ENCODE results near the gene SLITRK3. TPM values are rescaled to one million over a fixed set of nuclear protein-coding genes. Genes with fewer than 3 reads are reported as not detected.
A peak's percentile ranks its signal among the peaks of the same experiment; 100 is the strongest.

Gene SLITRK3, protein sequence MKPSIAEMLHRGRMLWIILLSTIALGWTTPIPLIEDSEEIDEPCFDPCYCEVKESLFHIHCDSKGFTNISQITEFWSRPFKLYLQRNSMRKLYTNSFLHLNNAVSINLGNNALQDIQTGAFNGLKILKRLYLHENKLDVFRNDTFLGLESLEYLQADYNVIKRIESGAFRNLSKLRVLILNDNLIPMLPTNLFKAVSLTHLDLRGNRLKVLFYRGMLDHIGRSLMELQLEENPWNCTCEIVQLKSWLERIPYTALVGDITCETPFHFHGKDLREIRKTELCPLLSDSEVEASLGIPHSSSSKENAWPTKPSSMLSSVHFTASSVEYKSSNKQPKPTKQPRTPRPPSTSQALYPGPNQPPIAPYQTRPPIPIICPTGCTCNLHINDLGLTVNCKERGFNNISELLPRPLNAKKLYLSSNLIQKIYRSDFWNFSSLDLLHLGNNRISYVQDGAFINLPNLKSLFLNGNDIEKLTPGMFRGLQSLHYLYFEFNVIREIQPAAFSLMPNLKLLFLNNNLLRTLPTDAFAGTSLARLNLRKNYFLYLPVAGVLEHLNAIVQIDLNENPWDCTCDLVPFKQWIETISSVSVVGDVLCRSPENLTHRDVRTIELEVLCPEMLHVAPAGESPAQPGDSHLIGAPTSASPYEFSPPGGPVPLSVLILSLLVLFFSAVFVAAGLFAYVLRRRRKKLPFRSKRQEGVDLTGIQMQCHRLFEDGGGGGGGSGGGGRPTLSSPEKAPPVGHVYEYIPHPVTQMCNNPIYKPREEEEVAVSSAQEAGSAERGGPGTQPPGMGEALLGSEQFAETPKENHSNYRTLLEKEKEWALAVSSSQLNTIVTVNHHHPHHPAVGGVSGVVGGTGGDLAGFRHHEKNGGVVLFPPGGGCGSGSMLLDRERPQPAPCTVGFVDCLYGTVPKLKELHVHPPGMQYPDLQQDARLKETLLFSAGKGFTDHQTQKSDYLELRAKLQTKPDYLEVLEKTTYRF
- not detected for total RNA-seq
- polyA plus RNA-seq: not detected
- total RNA-seq: 0 reads per million in 6 experiments

DNA sequence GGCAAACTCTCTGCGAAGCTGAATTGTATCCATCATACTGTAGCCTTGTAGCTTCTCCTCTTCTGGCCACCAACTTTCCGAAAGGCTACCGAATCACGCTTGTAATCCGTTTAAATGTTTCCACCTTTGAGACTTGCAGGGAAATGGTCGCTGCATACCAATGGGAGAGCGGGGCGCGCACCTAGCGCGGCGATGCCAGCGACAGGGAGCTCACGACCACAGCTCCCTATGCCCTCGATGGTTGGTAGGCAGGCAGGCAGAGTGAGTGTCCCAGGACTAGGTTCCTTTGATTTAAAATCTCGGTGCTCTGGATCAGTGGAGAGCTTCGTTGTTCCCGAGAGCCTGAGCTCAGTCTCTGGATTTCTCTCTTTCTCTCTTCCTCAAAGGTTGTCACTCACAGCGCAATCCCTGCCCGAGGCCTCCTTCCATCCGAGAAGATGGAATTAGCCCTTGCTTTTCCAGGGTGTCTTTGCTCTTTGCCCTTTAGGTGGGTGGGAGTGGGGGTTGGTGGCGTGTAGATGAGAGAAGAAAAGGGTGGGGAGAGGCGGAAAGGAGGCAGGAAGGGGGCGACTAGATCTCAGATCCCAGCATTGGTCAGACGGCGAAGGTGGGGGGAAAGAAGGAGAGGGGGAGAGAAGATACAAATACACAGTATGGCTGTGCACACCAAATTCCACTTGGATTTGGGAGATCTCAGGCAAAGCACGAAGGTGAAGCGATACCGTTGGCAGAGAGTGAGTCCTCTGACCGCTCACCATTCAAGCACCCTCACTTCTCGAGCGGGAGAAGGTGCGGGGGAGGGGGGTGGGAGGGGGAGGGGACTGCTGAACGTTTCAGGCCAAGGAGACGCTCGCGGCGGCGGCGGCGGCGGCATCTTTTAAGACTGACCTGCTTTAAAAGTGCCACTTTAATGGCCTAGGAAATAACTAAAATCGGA is at the start of gene SLITRK3:
SLITRK3 (minus strand) TSS at position 745 of the 937 bp plus-strand sequence. CDS start 5,554 bp downstream, outside the sequence.
- Mint-ChIP-seq H3K4me1 (peaks cover 8 to 33% (median 21%) of the 10 kb centered on the region in 4 donors), H3K36me3 (peaks cover 2 to 6% (median 5%) of the 10 kb centered on the region in 3 donors), H3K4me3 (peak within 1 kb of the TSS; percentile 55 to 92 (median 74)), H3K27ac (peak within 1 kb of the TSS in 1 of 10 donors; percentile 46), H3K9me3 (peaks cover 0 to 10% (median 0%) of the 10 kb centered on the region in 9 donors), H3K27me3 (peaks cover 39 to 74% (median 57%) of the 10 kb centered on the region in 5 donors)
- DNase-seq (no peak), ATAC-seq (no peak)
- POLR2A ChIA-PET: no interaction called here

DNA sequence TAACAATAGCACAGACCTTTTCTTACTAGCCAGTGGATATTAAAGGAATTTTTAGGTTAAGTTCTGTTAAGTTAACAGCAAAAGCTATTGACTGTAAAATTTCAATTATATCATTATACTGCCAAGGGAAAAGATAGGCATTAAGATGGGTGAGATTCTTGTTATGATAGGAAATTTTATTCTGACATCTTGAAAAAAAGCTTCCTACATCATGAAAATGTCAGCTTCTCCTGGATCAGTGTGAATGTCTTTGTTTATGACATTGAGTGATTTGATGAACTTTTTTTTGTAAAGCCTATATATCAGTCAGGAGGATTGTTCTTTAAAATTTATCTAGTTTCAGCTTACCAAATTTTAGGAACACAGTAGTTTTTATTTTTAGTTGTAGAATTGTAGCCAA is 47.4 kb upstream of the SLITRK3 start:
- POLR2A ChIA-PET: no interaction called here
- Mint-ChIP-seq H3K27ac (no peak overlapping the region), H3K4me3 (no peak overlapping the region), H3K36me3 (no peaks in the 10 kb centered on the region), H3K27me3 (no peaks in the 10 kb centered on the region), H3K9me3 (peaks cover 0 to 16% (median 2%) of the 10 kb centered on the region in 9 donors), H3K4me1 (no peaks in the 10 kb centered on the region)
- DNase-seq (no peak), ATAC-seq (no peak)

DNA sequence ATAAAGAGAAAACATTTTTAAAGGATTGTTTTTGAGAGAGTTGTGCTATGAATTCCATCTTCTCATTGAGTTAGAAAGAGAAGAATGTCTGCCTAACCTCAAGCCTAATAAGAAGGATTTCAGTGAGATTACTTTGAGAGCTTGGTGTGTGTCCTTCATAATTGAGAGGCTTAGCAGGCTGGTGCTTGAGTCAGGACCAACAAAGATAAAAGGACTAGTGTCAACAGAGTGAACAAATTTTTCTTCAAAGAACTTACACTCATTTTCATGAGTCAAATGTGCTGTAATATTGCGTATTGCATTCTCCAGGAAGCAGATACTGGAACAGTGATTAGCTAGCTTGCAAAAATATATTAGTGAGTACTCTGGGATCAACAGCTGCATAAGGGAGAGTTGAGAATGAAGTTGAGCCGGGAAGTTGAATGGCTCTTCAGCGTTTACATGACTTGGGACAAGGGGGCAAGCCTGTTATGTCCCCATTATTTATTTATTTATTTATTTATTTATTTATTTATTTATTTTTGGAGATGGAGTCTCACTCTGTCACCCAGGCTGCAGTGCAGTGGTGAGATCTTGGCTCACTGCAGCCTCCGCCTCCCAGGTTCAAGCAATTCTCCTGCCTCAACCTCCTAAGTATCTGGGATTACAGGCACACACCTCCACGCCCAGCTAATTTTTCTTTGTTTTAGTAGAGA is 37.5 kb upstream of the SLITRK3 start:
- no peaks in the 10 kb centered on the region for H3K27me3 Mint-ChIP-seq
- ATAC-seq (no peak), DNase-seq (no peak)
- no peaks in the 10 kb centered on the region for H3K36me3 Mint-ChIP-seq
- no peak overlapping the region for H3K4me3 Mint-ChIP-seq
- no peak overlapping the region for H3K27ac Mint-ChIP-seq
- POLR2A ChIA-PET: no interaction called here
- H3K4me1 Mint-ChIP-seq: no peaks in the 10 kb centered on the region
- H3K9me3 Mint-ChIP-seq: peaks cover 0 to 4% (median 0%) of the 10 kb centered on the region in 9 donors

DNA sequence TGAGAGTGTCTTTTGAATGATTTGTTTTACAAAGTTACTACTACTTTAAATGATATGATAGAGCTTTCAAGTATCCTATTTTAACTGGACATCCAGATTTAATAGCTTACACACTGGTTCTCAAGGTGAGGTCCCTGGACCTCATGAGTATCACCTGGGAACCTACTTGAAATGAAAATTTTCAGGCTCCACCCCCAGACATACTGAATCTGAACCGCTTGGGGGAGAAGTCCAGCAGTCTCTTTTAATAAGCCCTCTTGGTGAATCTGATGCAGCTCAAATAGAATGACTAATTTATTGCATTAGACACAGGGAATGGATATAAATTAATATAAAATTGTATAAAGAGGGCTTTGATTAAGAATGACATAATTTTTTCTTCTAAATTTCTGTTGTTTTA is 29.4 kb upstream of the SLITRK3 start:
- no peak overlapping the region for H3K27ac Mint-ChIP-seq
- ATAC-seq (no peak), DNase-seq (no peak)
- H3K36me3 Mint-ChIP-seq: no peaks in the 10 kb centered on the region
- no peak overlapping the region for H3K4me3 Mint-ChIP-seq
- H3K9me3 Mint-ChIP-seq: peaks cover 0 to 9% (median 2%) of the 10 kb centered on the region in 9 donors
- no peaks in the 10 kb centered on the region for H3K4me1 Mint-ChIP-seq
- H3K27me3 Mint-ChIP-seq: peaks cover 0 to 2% (median 0%) of the 10 kb centered on the region in 5 donors
- POLR2A ChIA-PET: no interaction called here

DNA sequence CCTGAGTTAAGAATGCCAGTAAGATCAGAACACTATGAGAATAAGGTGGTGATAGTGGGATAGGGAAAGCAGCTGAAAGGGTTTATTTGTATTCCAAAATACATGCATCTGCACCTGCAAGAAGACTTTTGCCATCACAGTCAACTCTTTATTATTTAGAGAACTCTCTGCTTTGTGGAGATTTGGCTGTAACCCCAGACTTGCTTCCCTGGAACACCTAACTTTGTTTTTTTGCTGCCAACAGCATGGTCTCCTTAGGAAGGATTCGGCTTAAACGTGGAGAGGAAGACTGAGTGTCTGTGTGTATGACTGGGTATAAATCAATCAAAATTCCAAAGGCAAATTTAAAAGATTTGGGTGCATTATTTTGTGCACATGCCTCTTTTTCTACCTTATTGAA is 21.6 kb upstream of the SLITRK3 start:
- POLR2A ChIA-PET: no interaction called here
- no peak overlapping the region for H3K27ac Mint-ChIP-seq
- no peaks in the 10 kb centered on the region for H3K36me3 Mint-ChIP-seq
- no peak for ATAC-seq
- H3K9me3 Mint-ChIP-seq: peaks cover 0 to 9% (median 0%) of the 10 kb centered on the region in 9 donors
- no peaks in the 10 kb centered on the region for H3K4me1 Mint-ChIP-seq
- H3K4me3 Mint-ChIP-seq: no peak overlapping the region
- H3K27me3 Mint-ChIP-seq: peaks cover 0 to 2% (median 0%) of the 10 kb centered on the region in 5 donors
- DNase-seq: no peak

DNA sequence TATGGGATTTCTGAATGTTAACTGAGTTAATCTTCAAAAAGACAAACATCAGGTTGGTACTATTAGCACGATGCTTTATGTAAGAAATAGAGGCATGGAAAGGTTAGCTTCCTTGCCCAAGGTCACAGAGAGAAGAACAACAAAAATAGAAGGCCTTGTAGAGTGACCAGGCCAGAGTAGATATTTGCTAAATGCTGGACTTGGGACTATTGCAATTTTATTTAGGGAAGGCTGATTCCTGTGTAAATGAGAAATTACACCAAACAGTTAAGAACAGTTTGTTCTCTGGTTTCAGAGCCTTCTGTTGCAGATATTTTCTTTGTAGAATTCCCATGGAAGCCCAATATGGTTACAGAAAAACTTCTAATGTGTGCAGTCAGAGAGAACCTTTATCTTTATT is 16.4 kb upstream of the SLITRK3 start:
- Mint-ChIP-seq H3K9me3 (peaks cover 0 to 9% (median 0%) of the 10 kb centered on the region in 9 donors), H3K36me3 (no peaks in the 10 kb centered on the region), H3K27me3 (peaks cover 0 to 8% (median 0%) of the 10 kb centered on the region in 5 donors), H3K4me3 (no peak overlapping the region), H3K27ac (no peak overlapping the region), H3K4me1 (no peaks in the 10 kb centered on the region)
- DNase-seq: no peak
- POLR2A ChIA-PET: no interaction called here
- no peak for ATAC-seq

DNA sequence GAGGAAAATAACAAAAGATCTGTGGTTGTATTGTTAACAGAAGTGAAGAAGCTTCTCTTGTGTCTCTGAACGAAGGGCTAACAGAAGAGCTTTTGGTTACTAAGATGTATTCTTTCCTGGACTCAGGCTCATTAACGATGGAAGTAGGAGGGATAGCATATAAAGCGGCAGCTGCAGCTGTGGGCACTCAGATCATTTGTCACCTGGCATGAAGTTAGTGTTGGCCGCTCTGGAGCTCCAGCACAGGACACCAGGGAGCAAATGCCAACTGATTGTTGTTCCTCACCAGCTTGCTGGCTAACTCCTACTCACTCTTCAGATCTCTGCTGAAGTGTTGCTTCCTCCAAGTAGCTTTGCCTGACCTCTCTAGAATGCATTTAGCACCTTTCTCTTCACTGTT is 15.5 kb upstream of the SLITRK3 start:
- Mint-ChIP-seq H3K4me1 (peaks cover 0 to 2% (median 0%) of the 10 kb centered on the region in 4 donors), H3K36me3 (no peaks in the 10 kb centered on the region), H3K9me3 (peaks cover 0 to 4% (median 0%) of the 10 kb centered on the region in 9 donors), H3K27ac (no peak overlapping the region), H3K4me3 (no peak overlapping the region), H3K27me3 (peaks cover 0 to 8% (median 0%) of the 10 kb centered on the region in 5 donors)
- POLR2A ChIA-PET: no interaction called here
- DNase-seq (no peak), ATAC-seq (no peak)

DNA sequence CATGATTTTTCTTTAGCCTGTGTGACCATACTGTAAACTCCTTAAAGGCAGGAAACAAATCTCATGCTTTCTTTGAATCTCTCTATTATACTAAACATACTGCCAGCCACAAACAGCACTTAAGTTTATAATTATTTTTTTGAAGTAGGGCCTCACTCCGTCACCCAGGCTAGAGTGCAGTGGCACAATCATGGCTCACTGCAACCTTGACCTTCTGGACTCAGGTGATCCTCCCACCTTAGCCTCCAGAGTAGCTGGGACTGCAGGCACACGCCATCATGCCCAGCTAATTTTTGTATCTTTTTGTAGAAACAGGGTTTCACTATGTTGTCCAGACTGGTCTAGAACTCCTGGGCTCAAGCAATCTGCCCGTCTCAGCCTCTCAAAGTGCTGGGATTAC is 14.5 kb upstream of the SLITRK3 start:
- no peak for ATAC-seq
- POLR2A ChIA-PET: no interaction called here
- Mint-ChIP-seq H3K9me3 (no peaks in the 10 kb centered on the region), H3K4me1 (peaks cover 0 to 2% (median 0%) of the 10 kb centered on the region in 4 donors), H3K27me3 (peaks cover 0 to 8% (median 0%) of the 10 kb centered on the region in 5 donors), H3K36me3 (no peaks in the 10 kb centered on the region), H3K4me3 (no peak overlapping the region), H3K27ac (no peak overlapping the region)
- no peak for DNase-seq

DNA sequence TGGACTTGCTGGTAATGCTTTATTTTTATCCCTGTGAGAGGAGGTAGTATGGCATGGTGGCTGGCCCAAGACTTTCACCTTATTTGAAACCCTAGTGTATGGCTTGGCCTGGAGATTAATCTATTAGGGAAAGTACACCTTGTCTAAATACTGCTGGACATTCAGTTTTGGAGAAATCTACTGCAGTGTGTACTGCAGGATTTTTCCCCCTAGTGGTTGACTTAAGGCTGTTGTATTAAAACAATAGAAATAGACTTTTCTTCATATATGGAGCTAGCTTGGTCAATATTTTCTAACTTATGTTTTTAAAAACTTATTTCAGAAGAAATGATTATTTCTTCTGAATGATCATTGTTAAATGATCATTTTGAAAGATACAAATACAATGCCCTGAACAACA is 13.9 kb upstream of the SLITRK3 start:
- POLR2A ChIA-PET: no interaction called here
- Mint-ChIP-seq H3K4me3 (no peak overlapping the region), H3K27ac (no peak overlapping the region), H3K9me3 (no peaks in the 10 kb centered on the region), H3K4me1 (peaks cover 0 to 2% (median 0%) of the 10 kb centered on the region in 4 donors), H3K27me3 (peaks cover 0 to 11% (median 1%) of the 10 kb centered on the region in 5 donors), H3K36me3 (no peaks in the 10 kb centered on the region)
- ATAC-seq (no peak), DNase-seq (no peak)

DNA sequence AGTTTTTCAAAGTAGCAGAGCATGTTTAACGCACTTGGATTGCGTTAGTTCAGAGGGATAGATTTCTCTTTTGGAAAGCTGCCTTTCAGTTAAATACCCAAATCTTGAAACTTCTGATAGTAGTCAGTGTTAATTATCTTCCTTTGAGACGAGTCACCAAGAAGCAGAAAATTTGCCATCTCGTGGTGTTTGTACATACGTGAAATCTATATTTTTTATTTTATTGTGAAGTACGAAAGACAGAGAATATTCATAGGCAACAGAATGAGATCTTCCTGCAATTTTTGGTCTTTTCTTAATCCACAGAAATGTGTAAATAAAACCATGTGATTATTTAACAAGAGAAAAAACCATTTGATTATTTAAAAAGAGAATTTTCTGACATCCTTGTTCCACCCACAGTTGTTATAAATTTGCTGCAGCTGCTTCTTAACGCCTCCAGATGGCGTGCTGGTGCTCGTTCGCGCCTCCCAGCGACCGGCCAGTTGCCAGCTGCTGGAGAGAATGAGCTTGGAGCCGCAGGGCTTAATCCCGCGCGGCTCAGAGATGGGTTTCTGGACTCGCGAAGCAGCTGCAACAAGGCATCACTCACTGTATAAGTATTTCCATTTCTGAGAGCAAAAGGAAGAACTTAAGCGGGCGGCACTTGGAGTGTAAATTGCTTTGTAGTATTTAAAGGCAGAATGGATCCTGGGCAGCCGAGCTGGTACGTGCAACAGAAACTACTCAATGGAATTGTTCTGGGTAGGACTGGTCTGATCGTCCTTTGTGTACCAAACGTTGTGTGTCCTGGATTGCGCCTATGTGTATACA is 10.5 kb upstream of the SLITRK3 start:
- H3K27me3 Mint-ChIP-seq: peaks cover 0 to 19% (median 4%) of the 10 kb centered on the region in 5 donors
- POLR2A ChIA-PET: no interaction called here
- H3K4me1 Mint-ChIP-seq: peaks cover 0 to 2% (median 0%) of the 10 kb centered on the region in 4 donors
- peak in 2 of 10 donors; percentile 4 to 13 for DNase-seq
- peak overlapping the region in 1 of 10 donors; percentile 66 for H3K27ac Mint-ChIP-seq
- peak overlapping the region in 9 of 10 donors; percentile 17 to 71 (median 48) for H3K4me3 Mint-ChIP-seq
- H3K36me3 Mint-ChIP-seq: no peaks in the 10 kb centered on the region
- ATAC-seq: peak in 1 of 2 donors; percentile 40
- no peaks in the 10 kb centered on the region for H3K9me3 Mint-ChIP-seq

DNA sequence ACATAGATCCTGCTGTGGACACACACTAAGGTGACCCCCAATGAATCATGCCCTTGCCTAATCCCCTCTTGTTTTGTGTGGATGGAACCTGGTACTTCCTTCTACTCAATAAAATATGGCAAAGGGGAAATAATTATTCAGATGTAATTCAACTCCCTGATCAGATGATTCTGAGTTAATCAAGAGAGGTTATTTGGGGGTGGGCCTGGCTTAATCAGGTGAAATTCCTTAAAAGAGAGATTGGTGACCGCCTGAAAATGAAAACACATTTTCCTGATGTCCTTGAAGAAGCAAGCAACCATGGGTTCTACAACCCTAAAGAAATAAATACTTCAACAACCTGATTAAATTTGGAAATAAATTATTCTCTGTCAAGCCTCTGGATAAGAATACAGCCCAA is 8.3 kb upstream of the SLITRK3 start:
- Mint-ChIP-seq H3K27ac (no peak overlapping the region), H3K27me3 (peaks cover 0 to 19% (median 4%) of the 10 kb centered on the region in 5 donors), H3K4me1 (peaks cover 0 to 2% (median 0%) of the 10 kb centered on the region in 4 donors), H3K4me3 (no peak overlapping the region), H3K36me3 (no peaks in the 10 kb centered on the region), H3K9me3 (no peaks in the 10 kb centered on the region)
- DNase-seq (no peak), ATAC-seq (no peak)
- POLR2A ChIA-PET: no interaction called here

Data from naive thymus-derived CD8-positive, alpha-beta T cell (primary cell).